ENCODE results near the gene SH3BP4.
A peak's percentile ranks its signal among the peaks of the same experiment; 100 is the strongest.

Gene SH3BP4

DNA sequence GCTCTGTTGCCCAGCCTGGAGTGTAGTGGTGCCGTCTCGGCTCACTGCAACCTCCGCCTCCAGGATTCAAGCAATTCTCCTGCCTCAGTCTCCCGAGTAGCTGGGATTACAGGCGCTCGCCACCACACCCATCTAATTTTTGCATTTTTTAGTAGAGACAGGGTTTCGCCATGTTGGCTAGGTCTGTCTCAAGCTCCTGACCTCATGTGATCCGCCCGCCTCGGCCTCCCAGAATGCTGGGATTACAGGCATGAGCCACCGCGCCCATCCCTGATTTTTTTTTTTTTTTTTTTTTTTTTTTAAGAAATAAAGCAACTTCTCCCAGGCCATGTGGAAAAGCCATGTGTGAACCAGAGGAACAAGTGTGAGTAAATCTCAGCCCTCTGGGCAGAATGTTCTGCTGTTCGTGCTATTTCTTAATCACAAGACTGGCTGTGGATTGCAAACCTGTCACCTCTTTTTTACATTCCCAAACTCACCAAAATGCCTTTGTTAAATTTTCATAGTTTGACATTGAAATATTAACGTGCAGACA is 6.4 kb upstream of the SH3BP4 start:
- DNase-seq = no peak

DNA sequence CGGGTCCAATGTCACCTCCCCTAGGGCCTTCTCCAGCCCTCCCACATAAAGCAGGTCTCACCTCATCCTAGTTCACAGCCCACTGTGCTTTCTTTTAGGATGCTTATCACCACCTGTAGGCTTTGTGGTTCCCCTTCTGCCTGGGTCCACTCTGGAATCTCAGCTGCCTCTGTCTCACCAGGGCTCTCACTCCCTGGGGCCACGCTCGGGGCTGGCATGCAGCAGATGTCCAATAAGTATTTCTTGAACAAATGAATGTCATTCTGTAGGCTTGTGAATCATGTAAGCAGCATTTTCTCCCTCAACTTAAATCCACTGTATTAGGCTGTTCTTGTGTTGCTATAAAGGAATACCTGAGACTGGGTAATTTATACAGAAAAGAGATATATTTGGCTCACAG is 4.3 kb upstream of the SH3BP4 start:
- DNase-seq = no peak

DNA sequence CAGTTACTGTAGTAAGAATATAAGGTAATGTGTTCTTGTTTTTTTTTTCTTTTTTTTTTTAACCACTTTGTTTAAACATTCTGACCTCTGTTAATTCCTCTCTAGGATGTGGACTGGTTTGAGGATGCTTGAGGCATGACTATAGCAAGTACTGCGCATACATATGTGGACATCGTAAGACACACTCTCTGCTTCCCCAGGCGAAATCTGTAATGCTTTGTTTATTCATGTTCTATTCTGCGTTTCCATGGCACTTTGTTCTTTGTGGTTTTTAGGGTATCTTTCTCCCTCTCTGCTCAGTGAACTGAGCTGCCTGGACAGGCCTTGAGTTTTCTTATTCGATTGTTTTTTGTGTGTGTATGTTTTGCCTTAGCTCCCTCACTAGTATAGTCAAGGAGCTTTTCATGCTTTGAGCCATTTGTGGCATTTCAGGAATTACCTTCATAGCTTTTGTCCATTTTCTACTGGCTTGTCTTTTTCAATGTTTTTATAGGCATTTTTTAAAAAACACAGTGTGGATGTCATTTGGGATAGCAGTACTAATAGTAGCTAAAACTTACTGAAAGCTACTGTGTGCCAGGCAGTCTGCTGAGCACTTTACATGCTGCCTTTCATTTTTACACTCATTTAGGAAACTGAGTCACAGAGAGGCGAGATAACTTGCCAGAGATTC is 1.9 kb upstream of the SH3BP4 start:
- DNase-seq = peak; percentile 98

DNA sequence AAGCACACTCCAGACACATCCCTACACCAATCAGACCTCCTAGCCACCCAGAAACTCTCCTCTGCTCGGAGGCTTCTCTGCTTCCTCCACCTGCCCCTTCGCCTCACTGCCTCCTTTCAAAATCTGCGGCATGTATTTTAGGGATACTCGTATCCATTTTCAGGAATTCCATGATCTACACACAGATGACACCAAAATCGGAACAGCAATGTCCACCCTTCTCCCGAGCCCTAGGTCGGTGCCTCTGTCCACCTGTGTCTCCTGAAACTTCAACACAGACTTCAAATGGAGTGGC is 1.4 kb upstream of the SH3BP4 start:
- DNase-seq = no peak

DNA sequence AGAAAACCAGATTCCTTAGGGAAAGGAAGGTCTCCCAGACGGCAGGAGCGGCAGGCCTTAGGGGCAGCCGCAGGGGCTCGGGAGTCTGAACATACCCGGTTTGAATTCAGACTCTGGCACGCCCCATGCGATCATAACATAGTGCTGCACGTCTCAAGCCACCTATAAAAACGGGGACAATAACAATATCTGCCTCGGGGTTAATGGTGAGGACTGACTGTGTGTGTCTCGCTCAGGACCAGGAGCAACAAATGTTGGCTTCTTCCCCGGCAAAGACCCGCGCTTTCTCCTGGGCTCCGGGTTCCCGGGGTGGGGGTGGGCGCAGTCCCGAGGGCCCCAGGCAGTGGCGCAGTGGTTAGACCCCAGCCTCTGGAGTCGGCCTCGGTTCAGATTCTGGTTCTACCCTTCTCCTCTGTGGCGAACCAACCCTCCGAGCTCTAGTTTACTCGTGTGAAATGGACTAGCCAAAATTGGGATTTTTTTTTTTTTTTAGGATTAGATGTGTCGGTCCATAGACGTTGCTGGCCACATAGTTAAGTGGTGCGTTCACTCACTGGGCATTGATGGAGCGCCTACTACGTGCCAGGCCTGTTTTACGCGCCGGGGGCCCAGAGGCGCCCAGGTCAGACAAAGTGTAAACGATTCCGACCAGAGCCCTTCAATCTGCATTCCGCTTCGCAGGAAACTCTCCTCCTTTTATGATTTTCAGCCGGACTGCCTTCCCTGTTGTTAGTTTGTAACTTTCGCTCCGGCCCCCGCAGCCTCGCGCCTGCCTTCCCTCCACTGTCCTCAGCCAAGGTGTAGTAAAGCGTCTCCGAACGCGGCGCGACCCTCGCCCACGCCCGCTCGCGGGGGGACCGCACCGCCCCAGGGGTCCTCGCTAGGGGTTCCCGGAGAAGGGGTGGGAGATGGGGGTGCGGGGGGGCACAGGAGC is 820 bp upstream of the SH3BP4 start:
- DNase-seq = no peak

DNA sequence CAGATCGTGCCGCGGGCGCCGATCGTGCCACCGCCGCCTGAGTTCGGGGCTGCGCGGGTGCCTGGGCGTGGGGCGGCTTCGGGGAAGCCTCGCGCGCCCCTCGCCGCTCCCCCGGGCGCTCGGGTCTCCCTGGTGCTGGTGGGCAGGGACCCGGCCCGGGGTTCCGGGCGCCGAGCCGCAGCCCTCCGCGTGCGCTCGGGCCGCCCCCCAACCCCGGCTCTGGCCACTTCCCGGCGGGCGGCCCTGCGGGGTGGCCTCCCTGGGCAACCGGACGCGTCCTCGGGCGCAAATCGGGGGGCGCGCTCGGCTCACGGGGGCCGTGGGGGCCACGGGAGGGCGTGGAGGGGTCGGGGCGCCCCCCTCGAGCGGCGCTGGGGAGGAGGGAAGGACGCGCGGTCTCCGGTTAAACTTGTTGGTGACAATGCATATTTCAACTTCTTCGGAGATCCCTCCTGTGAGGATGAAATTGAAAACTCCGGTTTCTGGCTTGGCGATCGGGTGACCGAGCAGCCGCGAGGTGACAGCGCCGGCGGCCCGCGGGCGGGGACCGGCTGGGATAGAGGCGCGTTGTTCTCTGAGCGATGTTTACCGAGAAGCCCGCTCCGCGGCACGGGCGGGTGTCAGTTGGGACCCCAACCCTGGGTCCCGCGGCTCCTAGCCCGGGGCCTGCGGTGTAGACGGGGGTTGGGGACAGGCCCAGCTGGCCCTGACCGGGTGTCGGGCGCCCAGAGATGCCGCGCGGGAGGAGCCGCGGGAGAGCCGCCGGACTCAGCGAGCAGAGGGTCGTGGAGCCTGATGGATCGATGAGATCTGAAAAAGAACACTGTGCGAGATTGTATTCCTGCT is 676 bp downstream of the SH3BP4 start:
- DNase-seq = no peak

DNA sequence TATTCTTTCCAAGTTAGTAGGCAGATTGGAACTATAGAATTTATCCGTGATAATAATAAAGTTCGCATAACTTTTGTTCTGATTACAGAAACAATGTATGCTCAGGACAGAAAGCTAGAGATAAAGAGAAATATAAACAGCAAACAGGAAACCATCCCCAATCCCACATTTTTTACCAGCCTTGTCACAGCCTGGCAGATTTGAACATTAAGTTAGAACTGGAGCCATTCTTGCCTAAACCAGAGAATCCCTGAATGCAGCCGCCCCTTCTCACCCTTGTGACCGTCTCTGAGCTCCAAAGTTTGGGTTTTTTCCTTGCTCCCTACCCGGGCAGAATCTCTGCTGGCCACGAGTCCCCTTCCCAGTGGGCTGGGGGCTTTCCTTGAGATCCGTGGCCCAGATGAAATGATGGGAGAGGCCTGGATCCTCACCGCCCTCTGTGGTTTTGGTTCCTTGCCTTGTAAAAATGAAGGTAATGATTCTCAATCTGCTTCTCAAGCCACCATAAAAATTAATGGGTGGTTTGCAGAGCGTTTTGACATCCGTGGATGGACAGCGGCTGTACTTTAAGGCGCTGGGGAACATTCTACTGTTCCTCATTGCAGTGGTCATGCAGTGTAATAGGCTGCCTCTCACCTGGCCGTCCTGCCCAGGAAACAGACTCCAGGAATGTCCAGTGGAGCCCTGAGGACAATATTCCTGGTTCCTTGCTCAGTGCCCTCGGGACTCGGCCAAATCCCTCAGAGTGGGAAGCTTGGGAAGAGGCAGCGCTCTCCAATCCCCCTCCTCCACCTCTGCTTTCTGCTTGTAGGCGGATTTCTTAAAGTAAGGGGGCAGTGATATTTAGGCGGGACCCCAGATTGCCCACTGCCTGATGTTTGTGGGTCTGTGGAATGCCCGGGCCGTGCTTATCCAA is 1.6 kb downstream of the SH3BP4 start:
- no peak for DNase-seq

DNA sequence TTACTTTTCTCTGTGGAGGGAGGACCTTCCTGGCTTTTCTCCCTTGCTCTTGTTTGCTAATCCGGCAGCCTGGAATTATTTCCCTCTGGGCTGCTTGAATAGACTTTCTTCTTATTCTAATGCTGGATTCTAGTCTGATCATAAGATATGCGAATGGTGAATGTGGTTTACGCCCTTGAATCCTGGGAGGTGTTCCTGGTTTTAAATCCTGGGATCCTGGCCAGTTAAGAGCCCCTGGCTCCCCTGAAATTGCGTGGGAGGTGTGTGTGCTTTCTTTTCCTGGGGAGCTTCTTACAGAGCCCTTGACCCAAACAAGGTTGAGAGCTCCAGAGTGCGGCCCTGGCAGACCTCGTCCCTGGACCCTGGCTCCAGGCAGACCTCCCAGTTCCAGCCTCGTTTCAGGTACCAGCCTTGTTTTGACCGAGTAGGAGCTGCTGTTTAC is 2.8 kb downstream of the SH3BP4 start:
- no peak for DNase-seq

DNA sequence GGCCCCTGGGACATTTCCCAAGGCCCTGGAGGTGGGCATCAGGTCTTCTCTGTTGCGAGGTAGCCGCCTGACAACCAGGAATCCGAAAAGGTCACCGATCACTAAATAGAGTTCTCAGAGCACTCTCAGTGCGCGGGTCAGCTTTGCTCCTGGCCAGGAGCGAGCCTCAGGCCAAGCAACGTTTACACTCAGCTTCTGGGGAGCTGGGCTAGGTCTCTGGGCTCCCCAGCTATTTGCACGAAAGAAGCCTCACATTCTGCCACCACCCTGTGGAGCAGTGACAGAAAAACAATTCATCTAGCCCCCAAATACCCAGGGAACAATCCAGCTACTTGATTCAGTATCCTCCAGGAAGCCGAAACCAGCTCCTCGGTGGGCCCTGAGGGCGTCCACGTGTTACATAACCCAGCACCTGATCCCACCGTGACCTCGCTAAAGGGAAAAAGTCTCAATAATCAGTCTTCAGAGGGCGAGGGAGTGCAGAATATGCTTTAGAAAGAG is 3.3 kb downstream of the SH3BP4 start:
- no peak for DNase-seq

DNA sequence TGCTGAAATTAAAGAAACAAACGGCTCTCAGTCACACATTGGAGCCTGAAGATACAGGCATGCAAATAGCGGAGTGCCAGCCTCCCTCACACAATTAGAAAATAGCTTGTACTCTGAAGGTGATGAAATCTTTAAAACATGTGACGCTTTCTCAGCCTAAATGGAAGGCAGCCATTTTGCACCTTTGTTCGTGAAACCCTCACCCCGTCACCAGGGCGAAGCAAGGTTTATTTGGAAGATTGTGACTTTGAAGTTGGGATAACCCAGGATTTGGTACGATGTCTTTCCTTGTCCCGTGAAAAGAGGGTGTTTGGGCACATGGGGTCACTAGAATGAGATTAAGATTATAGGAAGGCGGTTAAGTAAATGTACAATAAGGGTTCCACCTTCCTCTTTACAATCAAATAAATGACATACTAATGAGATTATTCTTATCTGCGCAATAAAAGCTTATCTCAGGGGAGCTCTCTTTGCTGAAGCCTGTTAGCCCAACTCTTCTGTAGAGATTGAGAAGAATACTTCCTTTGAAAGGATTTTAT is 4.2 kb downstream of the SH3BP4 start:
- DNase-seq = no peak

DNA sequence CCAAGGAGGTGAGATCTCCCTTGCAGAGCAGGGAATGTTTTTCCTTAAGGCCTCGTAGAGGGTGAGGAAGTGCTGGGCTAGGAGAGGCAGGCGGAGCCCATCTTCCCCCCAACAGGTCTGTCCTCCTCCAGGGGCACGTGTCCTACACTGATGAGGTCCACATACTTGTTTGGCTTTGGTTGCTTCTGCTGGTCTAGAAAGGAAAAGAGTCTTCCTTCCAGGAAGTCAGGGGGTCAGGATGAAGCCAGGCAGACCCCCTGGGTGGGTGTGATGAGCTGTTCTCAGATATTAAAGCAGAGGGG is 6.0 kb downstream of the SH3BP4 start:
- DNase-seq = no peak

DNA sequence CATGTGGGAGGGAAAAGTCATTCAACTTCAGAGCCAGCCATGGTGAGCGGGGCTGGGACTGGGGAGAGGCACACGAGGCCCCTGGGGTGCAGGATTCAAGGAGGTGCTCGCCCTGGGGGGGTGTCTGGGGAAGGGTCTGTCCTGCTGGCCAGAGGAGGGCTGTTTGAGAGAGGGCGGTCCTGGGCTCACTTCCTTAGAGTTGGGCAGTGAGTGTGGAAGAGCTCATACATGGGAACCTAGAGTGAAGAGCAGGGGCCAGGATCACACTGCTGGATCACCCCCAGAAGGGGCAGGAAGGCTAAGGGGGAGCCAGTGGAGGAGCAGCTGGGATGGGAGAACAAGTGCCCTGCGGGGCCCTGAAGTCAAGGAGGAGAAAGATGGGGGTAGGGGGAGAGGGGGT is 6.5 kb downstream of the SH3BP4 start:
- no peak for DNase-seq

DNA sequence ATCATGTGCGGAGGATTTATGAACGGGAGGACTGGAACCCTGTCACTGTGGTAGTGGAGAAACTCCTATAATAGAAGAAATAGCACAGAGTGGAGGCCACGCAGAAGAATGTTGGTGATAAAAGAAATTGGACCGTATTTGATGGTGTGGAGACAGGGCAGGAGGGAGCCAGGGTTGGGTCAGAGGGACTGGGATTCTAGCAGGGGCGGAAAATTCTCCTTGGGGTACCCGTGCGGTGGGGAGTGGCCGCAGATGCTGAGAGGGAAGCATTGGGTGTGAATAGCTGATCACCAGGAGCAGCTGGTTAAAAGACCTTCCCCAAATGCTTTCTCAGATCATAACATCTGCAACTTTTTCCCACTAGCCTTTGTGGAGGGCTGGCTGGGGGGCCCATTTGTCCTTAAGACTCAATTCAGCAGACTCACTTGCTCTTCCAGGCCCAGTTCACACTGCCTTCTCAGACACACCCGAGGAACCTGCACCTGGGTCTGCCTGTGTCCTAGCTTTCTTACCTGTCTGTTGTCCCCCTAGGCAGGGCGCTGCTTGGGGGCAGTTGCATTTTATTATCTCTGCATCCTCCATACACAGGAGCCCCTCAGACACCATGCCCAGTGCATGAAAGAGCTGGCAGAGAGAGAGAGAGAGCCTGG is 7.1 kb downstream of the SH3BP4 start:
- no peak for DNase-seq

DNA sequence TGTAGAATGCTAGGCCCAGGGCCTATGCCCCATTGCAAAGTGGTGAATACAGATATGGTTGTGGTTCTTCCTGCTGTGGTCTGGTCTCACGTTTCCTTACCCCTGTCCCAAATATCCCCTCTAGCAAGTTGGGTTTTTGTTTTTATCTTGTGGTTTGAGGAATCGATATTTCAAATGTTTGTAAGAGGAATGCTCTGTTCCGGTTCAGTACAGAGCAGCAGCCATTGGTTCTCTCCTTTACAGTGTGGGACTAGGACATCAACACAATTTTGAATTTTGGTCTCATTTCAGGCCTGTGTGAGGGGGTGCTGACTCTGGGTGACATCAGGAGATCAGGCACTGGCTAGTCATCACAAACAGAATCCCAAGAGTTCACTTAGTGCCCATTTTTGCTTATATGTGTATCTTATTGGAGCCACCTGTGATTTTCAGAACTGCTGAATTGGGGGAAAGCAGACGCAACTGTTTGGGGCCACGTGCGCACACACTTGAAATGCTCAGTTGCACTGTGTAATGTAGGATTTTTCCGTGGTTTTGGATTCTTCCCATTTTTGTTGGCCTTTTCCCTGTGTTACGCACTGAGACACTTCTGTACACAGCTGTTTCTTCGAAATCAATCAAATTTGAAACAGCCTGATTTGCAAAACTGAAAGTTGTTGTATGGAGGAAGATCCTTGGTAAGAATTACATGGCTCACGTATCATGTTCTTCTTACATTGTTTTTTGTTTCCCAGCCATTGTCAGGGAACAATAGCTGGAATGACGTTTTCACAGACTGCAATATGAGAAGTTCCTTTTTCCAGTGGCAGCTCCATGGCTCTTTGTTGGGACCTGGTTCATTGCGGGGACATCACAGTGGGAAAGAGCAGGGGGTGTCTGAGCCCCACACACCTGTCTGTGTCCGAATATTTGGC is 8.6 kb downstream of the SH3BP4 start:
- peak; percentile 76 for DNase-seq

DNA sequence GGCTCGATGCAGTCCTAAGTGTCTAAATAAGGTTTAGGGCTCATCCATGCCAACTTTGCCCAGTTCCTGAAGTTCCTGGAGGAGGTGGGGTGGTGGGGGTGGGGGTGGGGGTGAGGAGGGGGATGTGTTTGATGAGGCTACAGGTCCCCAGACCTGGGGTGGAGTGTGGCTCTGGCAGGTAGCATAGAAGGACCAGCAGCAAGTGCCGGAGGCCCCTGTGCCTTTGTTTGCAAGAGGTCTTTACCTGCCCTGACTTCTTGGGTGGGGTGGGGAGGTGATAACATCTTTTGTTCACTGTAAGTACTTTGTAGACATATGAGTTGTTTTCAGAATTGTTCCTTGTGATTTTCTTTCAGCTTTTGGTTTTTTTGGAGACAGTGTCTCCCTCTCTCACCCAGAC is 10.0 kb downstream of the SH3BP4 start:
- DNase-seq = no peak

DNA sequence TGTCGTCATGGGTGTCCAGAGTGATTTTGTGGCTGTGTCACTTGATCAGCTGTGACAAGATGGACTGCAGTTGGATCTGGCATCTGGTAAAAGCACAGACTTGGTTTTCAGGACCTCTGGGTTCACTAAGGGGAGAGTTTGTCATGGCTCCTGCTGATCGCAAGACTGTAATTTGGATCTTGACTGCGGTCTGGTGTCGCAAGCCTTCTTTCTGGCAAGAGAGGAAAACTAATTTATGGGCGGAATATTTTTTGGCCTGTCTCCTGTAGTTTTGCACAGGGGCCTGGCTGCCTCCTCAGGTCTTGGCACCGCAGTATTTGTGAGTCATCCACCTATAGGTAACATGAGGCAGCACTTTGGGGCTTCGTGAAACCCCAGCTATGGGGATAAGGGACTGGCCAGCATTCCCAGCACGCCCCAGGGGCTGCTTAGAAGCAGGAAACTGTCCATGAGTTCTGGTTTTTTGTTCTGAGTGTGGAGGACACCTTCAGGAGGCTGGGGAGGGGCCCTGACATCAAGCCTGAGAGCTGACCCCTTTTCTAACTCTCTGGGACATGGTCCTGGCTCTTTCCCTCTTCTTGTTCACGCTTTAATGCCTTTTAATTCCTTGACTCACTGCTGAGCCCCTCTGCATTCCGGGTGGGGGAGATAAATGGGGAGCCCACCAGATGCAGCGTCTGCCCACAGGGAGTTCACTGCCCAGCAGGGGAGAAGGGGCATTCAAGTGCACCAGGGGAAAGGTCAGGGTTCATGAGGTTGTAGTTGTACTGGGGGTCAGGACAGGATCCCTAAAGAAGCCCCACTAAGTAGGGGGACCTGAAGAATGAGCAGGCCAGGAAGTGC is 12.2 kb downstream of the SH3BP4 start:
- peak; percentile 85 for DNase-seq

DNA sequence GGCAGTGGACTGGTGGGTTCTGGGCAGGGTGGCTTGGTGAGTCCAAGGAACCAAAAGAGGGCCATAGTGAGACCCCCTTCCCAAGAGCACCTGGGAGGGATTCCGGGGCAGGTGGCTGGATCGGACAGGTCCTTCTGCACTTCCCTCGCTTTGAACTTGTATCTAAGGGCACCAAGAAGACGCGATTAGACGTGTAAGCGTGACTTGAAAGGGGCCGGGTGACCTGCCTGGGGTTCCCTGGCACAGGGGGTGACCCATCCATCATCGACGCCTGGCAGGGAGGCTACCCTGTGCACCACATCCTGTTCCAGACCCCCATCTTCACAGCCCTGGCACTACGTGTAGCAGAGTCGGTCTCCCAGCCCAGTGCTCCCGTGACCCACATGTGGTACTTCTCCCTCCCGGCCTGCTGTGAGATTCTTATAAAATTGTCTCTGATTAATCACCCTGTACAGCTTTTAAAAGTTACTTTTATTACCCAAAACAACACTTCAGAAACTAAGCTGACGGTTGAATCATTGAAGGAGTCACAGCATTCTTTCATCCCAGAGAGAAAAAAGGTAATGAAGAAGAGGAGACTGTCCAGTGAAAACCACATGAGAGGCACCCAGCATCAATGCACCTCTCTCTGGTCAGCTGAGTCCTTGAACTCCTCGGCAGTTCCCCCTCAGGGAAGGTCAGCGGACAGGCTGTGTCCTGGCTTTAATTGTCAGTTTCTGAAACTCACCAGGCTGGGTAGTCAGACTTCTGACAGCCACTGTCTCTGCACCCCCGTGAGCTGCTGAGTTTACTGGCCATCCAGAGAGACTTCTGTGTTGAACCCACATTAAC is 13.0 kb downstream of the SH3BP4 start:
- DNase-seq = peak; percentile 51

DNA sequence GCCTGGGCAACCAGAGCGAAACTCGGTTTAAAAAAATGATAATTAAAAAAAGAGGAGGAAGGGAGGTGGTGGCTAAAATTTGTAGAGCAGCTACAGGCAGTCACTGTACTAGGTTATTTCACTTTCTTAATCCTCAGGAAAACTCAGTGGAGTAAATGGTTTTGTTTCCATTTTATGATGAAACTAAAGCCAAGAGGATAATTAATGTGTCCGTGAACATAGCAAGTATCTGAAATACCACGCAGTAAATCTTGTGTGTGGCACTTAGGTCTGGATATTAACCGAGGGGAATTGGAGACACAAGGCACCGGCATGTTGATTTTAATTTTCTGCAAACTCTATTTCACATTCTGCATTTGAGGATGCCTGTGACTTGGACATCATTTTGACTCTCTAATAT is 14.5 kb downstream of the SH3BP4 start:
- DNase-seq = peak; percentile 56

Data from fibroblast of skin of abdomen (primary cell).